Measurements from ENCODE around the gene WWTR1. TPM values are rescaled to one million over a fixed set of nuclear protein-coding genes. Genes with fewer than 3 reads are reported as not detected.

WWTR1 gene
- under 1 TPM; 0.10 to 0.29 TPM for total RNA-seq

GRCh38 chr3:149657926-149658743 is at the start of gene WWTR1:
Gene WWTR1 (minus strand): TSS chr3:149658025. CDS start chr3:149657306, 719 bp downstream.

GRCh38 chr3:149474250-149474817 is 183.5 kb downstream of the WWTR1 start, which contains the start of gene TM4SF4:
Gene TM4SF4 (plus strand): TSS chr3:149474697. CDS start chr3:149474878, 181 bp downstream.

Other genes with a start within 250 kb of the WWTR1 start
- gene TM4SF4, start 183.3 kb downstream of the WWTR1 start, total RNA-seq: not detected
- 10 to 100 TPM; 27.0 to 28.8 TPM for gene COMMD2, start 94.5 kb upstream of the WWTR1 start, total RNA-seq
- not detected for gene ANKUB1, start 134.5 kb upstream of the WWTR1 start, total RNA-seq
- gene RNF13, start 155.2 kb upstream of the WWTR1 start, total RNA-seq: 10 to 100 TPM; 36.7 TPM